PFSK-1 (cell line): ENCODE results near the gene LRMDA.

Source experiments
- SIN3A ChIP-seq: IDR thresholded peaks from 2 replicates; pipeline ENCODE4 v1.6.1; 2012; ENCODE audit warnings: mild to moderate bottlenecking, low read length, moderate library complexity, borderline replicate concordance; ENCODE audit not compliant: insufficient read depth
- TF ChIP-seq, protein P1 (sequence below), 2 experiments: IDR thresholded peaks; 2 replicates each; pipeline versions ENCODE4 v1.6.1 to v1.8.0; 2011 to 2012; ENCODE audit warnings: low read depth in 2 of 2, low read length in 2 of 2, control low read depth in 1 of 2, inconsistent platforms in 1 of 2, mild to moderate bottlenecking in 1 of 2, moderate library complexity in 1 of 2; ENCODE audit not compliant: insufficient read depth in 1 of 2

DNA sequence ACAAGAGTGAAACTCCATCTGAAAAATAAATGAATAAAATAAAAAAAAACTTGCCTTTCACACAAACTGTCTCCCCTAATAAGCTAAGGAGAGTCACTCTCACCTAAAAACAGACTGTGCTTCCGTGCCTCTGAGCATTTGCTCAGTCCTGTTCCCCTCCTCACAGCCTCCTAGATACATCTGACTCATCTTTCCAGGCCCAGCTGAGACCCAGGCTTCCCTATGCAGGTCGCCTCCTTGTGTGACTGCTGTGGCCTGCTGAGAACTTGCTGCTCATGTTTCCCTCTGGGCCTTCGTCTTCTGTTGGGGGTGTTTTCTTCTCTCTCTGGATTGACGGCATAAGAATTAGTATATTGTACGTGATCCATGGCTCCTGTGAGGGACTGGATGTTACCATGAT is 777.7 kb downstream of the LRMDA start:
- no peak for TF ChIP-seq SIN3A
- TF ChIP-seq, protein P1, sequence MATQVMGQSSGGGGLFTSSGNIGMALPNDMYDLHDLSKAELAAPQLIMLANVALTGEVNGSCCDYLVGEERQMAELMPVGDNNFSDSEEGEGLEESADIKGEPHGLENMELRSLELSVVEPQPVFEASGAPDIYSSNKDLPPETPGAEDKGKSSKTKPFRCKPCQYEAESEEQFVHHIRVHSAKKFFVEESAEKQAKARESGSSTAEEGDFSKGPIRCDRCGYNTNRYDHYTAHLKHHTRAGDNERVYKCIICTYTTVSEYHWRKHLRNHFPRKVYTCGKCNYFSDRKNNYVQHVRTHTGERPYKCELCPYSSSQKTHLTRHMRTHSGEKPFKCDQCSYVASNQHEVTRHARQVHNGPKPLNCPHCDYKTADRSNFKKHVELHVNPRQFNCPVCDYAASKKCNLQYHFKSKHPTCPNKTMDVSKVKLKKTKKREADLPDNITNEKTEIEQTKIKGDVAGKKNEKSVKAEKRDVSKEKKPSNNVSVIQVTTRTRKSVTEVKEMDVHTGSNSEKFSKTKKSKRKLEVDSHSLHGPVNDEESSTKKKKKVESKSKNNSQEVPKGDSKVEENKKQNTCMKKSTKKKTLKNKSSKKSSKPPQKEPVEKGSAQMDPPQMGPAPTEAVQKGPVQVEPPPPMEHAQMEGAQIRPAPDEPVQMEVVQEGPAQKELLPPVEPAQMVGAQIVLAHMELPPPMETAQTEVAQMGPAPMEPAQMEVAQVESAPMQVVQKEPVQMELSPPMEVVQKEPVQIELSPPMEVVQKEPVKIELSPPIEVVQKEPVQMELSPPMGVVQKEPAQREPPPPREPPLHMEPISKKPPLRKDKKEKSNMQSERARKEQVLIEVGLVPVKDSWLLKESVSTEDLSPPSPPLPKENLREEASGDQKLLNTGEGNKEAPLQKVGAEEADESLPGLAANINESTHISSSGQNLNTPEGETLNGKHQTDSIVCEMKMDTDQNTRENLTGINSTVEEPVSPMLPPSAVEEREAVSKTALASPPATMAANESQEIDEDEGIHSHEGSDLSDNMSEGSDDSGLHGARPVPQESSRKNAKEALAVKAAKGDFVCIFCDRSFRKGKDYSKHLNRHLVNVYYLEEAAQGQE (IDR thresholded peaks at IDR 0.05; ENCODE audit: insufficient read depth in 1 of 2, low read depth in 2 of 2, low read length in 2 of 2), result no peak
